Fibroblast of lung (primary cell): ENCODE measurements around the gene FAM161B. TPM values are rescaled to one million over a fixed set of nuclear protein-coding genes. Genes with fewer than 3 reads are reported as not detected.

Experiments used
- DNase-seq, 2 donors: peaks; one replicate each; pipeline versions ENCODE4 v3.0.0 to v3.0.0-alpha.2; 2010; ENCODE audit warnings: low read depth in 2 of 2
- H2AFZ ChIP-seq: 2 replicates; pipeline ENCODE4 v1.5.1; 2012; ENCODE audit warnings: low read length, control low read depth, inconsistent platforms
- H3K27ac ChIP-seq: 2 replicates; pipeline ENCODE4 v1.5.1; 2011; ENCODE audit warnings: low read length, control low read depth; ENCODE audit not compliant: insufficient read depth
- H3K27me3 ChIP-seq: 2 replicates; pipeline ENCODE4 v1.5.1; 2011; ENCODE audit warnings: mild to moderate bottlenecking, low read length; ENCODE audit not compliant: control insufficient read depth, insufficient read depth
- H3K36me3 ChIP-seq: 2 replicates; pipeline ENCODE4 v1.5.1; 2011; ENCODE audit warnings: low read length; ENCODE audit not compliant: control insufficient read depth, insufficient read depth
- H3K4me1 ChIP-seq: 2 replicates; pipeline ENCODE4 v1.5.1; 2011; ENCODE audit warnings: low read length; ENCODE audit not compliant: control insufficient read depth, insufficient read depth; ENCODE audit errors: extremely low read depth
- H3K4me2 ChIP-seq: 2 replicates; pipeline ENCODE4 v1.5.1; 2011; ENCODE audit warnings: low read length, control low read depth; ENCODE audit not compliant: insufficient read depth; ENCODE audit errors: extremely low read depth
- H3K4me3 ChIP-seq, 4 experiments: fragments of 200-600 bp in 1 of 4; sonication (generic) in 1 of 4; replicated peaks in 1 of 4; 2 replicates each; pipeline ENCODE4 v1.5.1; 2011 to 2016; ENCODE audit warnings: low read length in 4 of 4, low read depth in 3 of 4, mild to moderate bottlenecking in 3 of 4, control low read depth in 2 of 4, inconsistent platforms in 1 of 4, mixed read lengths in 1 of 4; ENCODE audit not compliant: insufficient read depth in 1 of 4; ENCODE audit errors: control extremely low read depth in 1 of 4
- H3K79me2 ChIP-seq: 2 replicates; pipeline ENCODE4 v1.5.1; 2012; ENCODE audit warnings: mild to moderate bottlenecking, low read length, inconsistent platforms; ENCODE audit not compliant: control insufficient read depth, insufficient read depth
- H3K9ac ChIP-seq: 2 replicates; pipeline ENCODE4 v1.5.1; 2011; ENCODE audit warnings: mild to moderate bottlenecking, low read length, control low read depth; ENCODE audit not compliant: insufficient read depth
- H3K9me3 ChIP-seq: 2 replicates; pipeline ENCODE4 v1.5.1; 2012; ENCODE audit warnings: low read depth, low read length; ENCODE audit not compliant: control insufficient read depth, insufficient read depth
- H4K20me1 ChIP-seq: 2 replicates; pipeline ENCODE4 v1.5.1; 2011; ENCODE audit warnings: low read length; ENCODE audit not compliant: control insufficient read depth, insufficient read depth; ENCODE audit errors: extremely low read depth
- EZH2 ChIP-seq: IDR thresholded peaks from 2 replicates; pipeline ENCODE4 v1.5.1; 2012; ENCODE audit warnings: low read length, control low read depth, mild to moderate bottlenecking; ENCODE audit errors: missing control alignments
- polyA plus RNA-seq, 2 donors: library from polyadenylated mRNA; depleted of rRNA in 1 of 2; stranded (reverse) in 1 of 2; unstranded in 1 of 2; fragments of >200 nt; gene quantifications; 2 replicates each; pipeline ENCODE4 v1.2.1, GENCODE V29; 2011 to 2012; ENCODE audit warnings: missing spikeins in 1 of 2
- total RNA-seq: library from RNA; depleted of rRNA; stranded (reverse); fragments of >200 nt; gene quantifications from 2 replicates; pipeline ENCODE4 v1.2.1, GENCODE V29; 2014
- TF ChIP-seq, protein P1 (sequence below), 2 donors: IDR thresholded peaks in 1 of 2; conservative IDR thresholded peaks in 1 of 2; 1 replicate in 1 of 2; 2 replicates in 1 of 2; pipeline ENCODE4 v1.5.1; 2011 to 2012; ENCODE audit warnings: low read length in 2 of 2, control low read depth in 1 of 2, inconsistent platforms in 1 of 2, low read depth in 1 of 2, mild to moderate bottlenecking in 1 of 2

The FAM161B gene
- total and polyA plus RNA-seq, 2 donors (not counting 1 experiment from before 2014, with no cell fraction given): 3.7 to 5.3 TPM

DNA sequence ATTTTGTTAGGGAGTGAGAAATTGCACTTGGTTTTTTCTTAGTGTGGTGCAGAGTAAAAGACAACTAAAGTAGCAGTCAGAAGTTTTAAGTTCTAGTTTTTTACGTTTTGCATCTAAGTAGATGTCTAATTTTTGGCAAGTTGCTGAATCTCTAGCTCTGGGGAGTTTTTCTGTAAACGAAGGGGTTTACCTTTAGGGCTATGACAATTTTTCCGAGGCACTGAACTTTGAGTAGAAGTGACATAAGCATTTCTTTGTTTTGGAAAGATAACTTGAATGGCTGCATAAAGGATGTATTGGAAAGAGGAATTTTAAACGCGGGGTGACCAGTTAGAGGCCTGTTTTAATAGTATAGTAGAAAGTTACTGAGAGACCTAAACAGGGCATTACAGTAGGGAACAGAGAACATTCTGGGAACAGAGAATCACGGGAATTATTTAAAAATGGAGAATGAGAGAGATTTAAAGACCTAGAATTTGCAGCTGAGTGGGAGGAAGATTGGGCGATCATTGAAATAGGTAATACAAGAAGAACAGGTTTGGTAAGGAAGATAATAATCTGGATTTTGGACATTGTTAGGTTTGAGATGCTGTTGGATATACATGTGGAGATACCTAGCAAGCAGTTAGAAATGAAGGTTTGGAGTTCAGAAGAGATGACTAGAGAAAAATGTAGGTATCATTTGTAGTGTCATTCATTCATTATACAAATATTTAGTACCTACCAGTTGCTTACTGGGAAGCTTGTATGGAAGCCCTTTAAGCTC, 62.0 kb downstream of the FAM161B start:
- peaks cover 66% of the 10 kb centered on the region for H3K79me2 ChIP-seq
- no peaks in the 10 kb centered on the region for H4K20me1 ChIP-seq
- H3K27me3 ChIP-seq: no peaks in the 10 kb centered on the region
- peak overlapping the region; percentile 86 for H3K9ac ChIP-seq
- H2AFZ ChIP-seq: no peak overlapping the region
- DNase-seq: no peak
- no peaks in the 10 kb centered on the region for H3K9me3 ChIP-seq
- peaks cover 5% of the 10 kb centered on the region for H3K4me1 ChIP-seq
- peak overlapping the region; percentile 99 for H3K27ac ChIP-seq
- TF ChIP-seq, protein P1, sequence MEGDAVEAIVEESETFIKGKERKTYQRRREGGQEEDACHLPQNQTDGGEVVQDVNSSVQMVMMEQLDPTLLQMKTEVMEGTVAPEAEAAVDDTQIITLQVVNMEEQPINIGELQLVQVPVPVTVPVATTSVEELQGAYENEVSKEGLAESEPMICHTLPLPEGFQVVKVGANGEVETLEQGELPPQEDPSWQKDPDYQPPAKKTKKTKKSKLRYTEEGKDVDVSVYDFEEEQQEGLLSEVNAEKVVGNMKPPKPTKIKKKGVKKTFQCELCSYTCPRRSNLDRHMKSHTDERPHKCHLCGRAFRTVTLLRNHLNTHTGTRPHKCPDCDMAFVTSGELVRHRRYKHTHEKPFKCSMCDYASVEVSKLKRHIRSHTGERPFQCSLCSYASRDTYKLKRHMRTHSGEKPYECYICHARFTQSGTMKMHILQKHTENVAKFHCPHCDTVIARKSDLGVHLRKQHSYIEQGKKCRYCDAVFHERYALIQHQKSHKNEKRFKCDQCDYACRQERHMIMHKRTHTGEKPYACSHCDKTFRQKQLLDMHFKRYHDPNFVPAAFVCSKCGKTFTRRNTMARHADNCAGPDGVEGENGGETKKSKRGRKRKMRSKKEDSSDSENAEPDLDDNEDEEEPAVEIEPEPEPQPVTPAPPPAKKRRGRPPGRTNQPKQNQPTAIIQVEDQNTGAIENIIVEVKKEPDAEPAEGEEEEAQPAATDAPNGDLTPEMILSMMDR (conservative IDR thresholded peaks at IDR 0.05 in 1 of 2, IDR thresholded peaks at IDR 0.05 in 1 of 2; ENCODE audit: low read depth in 1 of 2, low read length in 2 of 2): no peak
- no peak for TF ChIP-seq EZH2
- no peaks in the 10 kb centered on the region for H3K36me3 ChIP-seq
- peak overlapping the region; percentile 74 for H3K4me2 ChIP-seq
- H3K4me3 ChIP-seq: peak overlapping the region; percentile 62 to 97 (median 80)

DNA sequence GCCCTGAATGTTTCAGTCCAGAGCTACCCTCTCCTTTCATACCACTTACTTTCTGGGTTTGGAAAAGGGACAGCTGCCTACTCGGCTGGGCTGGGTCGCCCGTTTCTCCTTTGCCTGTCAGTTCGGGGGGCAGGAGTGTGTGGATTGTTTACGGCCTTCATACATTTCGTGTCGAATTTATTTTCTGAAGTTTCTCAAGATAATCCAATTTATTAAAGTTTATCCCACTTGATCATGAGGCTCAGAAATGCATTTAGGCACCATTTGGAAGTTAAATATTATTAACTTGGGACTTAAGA, 62.6 kb downstream of the FAM161B start:
- TF ChIP-seq, protein P1 (conservative IDR thresholded peaks at IDR 0.05 in 1 of 2, IDR thresholded peaks at IDR 0.05 in 1 of 2; ENCODE audit: low read depth in 1 of 2, low read length in 2 of 2): no peak
- no peak for TF ChIP-seq EZH2
- Histone ChIP-seq H3K36me3 (no peaks in the 10 kb centered on the region), H3K9ac (peak overlapping the region; percentile 86), H4K20me1 (no peaks in the 10 kb centered on the region), H3K4me3 (peak overlapping the region; percentile 62 to 97 (median 80)), H3K79me2 (peaks cover 63% of the 10 kb centered on the region), H3K4me2 (peak overlapping the region; percentile 74), H3K27me3 (no peaks in the 10 kb centered on the region), H3K4me1 (peaks cover 5% of the 10 kb centered on the region), H2AFZ (no peak overlapping the region), H3K9me3 (no peaks in the 10 kb centered on the region), H3K27ac (peak overlapping the region; percentile 99)
- no peak for DNase-seq

DNA sequence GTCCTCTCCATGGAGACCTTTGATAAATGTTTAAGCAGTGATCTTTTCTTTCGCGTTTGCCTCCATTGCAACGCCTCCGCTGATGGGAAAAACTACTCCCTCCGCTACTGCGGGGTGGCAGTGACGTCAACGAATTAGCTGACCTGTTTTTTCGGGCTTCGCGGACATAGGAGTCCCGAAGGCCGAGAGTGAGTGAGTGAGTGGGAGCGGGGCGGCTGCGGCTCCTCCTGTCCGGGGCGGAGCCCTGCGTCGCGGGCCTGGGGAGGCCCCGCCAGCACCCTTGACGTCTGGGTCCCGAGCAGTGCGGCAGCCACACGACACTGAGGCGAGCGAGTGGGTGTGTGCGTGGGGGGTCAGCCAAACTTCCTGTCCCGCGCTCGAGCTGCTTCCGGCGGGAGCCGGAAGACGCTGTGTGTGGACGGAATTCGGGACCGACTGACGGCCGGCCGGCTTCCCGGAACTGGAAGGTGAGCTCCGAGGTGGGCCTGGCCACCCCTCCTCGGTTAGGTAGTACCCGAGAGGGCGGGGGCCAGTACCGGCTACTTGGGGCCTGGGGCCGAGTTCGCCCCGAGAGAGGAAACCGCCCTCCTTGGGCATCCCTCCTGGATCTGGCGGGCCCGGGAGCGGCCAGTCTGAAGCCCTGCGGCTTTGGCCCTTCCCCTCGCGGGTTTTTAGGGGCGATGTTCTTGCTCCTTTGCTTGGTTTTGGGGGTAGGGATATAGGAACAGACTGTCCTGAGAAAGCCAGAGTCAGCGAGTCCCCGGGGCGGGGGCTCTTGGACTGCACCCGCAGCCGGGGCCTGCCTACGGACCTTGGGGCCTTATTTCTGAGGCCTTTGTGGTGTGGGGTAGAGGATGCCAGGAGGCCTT, 63.2 kb downstream of the FAM161B start, which contains the start of gene ZNF410:
TSS of gene ZNF410 (plus strand) at position 411 of the 869 bp plus-strand sequence. CDS start 5,317 bp downstream, outside the sequence.
- Histone ChIP-seq H3K4me2 (peak within 1 kb of the TSS; percentile 95), H3K9ac (peak within 1 kb of the TSS; percentile 86), H3K27ac (peak within 1 kb of the TSS; percentile 99), H3K36me3 (no peaks in the 10 kb centered on the region), H3K4me1 (peaks cover 5% of the 10 kb centered on the region), H2AFZ (peak within 1 kb of the TSS; percentile 94), H3K4me3 (peak within 1 kb of the TSS; percentile 62 to 97 (median 80)), H3K27me3 (no peaks in the 10 kb centered on the region), H3K79me2 (peaks cover 58% of the 10 kb centered on the region), H4K20me1 (no peaks in the 10 kb centered on the region), H3K9me3 (no peaks in the 10 kb centered on the region)
- DNase-seq: peak; percentile 98
- TF ChIP-seq, protein P1 (conservative IDR thresholded peaks at IDR 0.05 in 1 of 2, IDR thresholded peaks at IDR 0.05 in 1 of 2; ENCODE audit: low read depth in 1 of 2, low read length in 2 of 2): no peak
